ENCODE results near the gene ARHGAP15.
"Not testable (repeated sequence)": the region's sequence is repeated elsewhere in the genome, so short reads cannot be mapped to it uniquely, and the experiment has no call there.

The ARHGAP15 gene

GRCh38 chr2:143128681-143129580 is at the start of gene ARHGAP15:
Gene ARHGAP15, plus strand, starts transcription at chr2:143129419.
- DNase-seq (ENCODE audit: low read depth in 2 of 3, low spot score in 1 of 3): peak; percentile 53 to 63 (median 56)

GRCh38 chr2:143081616-143082015 is 47.6 kb upstream of the ARHGAP15 start:
- DNase-seq (ENCODE audit: low read depth in 2 of 3, low spot score in 1 of 3): no peak

- DNase-seq (ENCODE audit: low read depth in 2 of 3, low spot score in 1 of 3): no peak
Measured at GRCh38 chr2:143083636-143084035, 45.6 kb upstream of the ARHGAP15 start.

- DNase-seq (ENCODE audit: low read depth in 2 of 3, low spot score in 1 of 3): no peak
Measured at GRCh38 chr2:143084462-143084861, 44.8 kb upstream of the ARHGAP15 start.

GRCh38 chr2:143085125-143085784 is 44.0 kb upstream of the ARHGAP15 start:
- DNase-seq (ENCODE audit: low read depth in 2 of 3, low spot score in 1 of 3): no peak

GRCh38 chr2:143087033-143087432 is 42.2 kb upstream of the ARHGAP15 start:
- DNase-seq (ENCODE audit: low read depth in 2 of 3, low spot score in 1 of 3): no peak

GRCh38 chr2:143088388-143088787 is 40.8 kb upstream of the ARHGAP15 start:
- no peak for DNase-seq (ENCODE audit: low read depth in 2 of 3, low spot score in 1 of 3)

GRCh38 chr2:143089520-143089919 is 39.7 kb upstream of the ARHGAP15 start:
- not testable (repeated sequence) for DNase-seq (ENCODE audit: low read depth in 2 of 3, low spot score in 1 of 3)

- peak in 2 of 3 donors; percentile 51 to 58 for DNase-seq (ENCODE audit: low read depth in 2 of 3, low spot score in 1 of 3)
Measured at GRCh38 chr2:143110758-143111428, 18.3 kb upstream of the ARHGAP15 start.

- DNase-seq (ENCODE audit: low read depth in 2 of 3, low spot score in 1 of 3): no peak
Measured at GRCh38 chr2:143117225-143117624, 12.0 kb upstream of the ARHGAP15 start.

GRCh38 chr2:143121079-143121478 is 8.1 kb upstream of the ARHGAP15 start:
- DNase-seq (ENCODE audit: low read depth in 2 of 3, low spot score in 1 of 3): no peak

- no peak for DNase-seq (ENCODE audit: low read depth in 2 of 3, low spot score in 1 of 3)
Measured at GRCh38 chr2:143121957-143122356, 7.3 kb upstream of the ARHGAP15 start.

GRCh38 chr2:143123911-143124310 is 5.3 kb upstream of the ARHGAP15 start:
- no peak for DNase-seq (ENCODE audit: low read depth in 2 of 3, low spot score in 1 of 3)

- no peak for DNase-seq (ENCODE audit: low read depth in 2 of 3, low spot score in 1 of 3)
Measured at GRCh38 chr2:143124445-143124844, 4.8 kb upstream of the ARHGAP15 start.

- DNase-seq (ENCODE audit: low read depth in 2 of 3, low spot score in 1 of 3): no peak
Measured at GRCh38 chr2:143125717-143126116, 3.5 kb upstream of the ARHGAP15 start.

- DNase-seq (ENCODE audit: low read depth in 2 of 3, low spot score in 1 of 3): no peak
Measured at GRCh38 chr2:143132355-143132754, 3.1 kb downstream of the ARHGAP15 start.

GRCh38 chr2:143133783-143134182 is 4.6 kb downstream of the ARHGAP15 start:
- DNase-seq (ENCODE audit: low read depth in 2 of 3, low spot score in 1 of 3): no peak

- DNase-seq (ENCODE audit: low read depth in 2 of 3, low spot score in 1 of 3): no peak
Measured at GRCh38 chr2:143138292-143138691, 9.1 kb downstream of the ARHGAP15 start.

GRCh38 chr2:143139835-143140393 is 10.7 kb downstream of the ARHGAP15 start:
- no peak for DNase-seq (ENCODE audit: low read depth in 2 of 3, low spot score in 1 of 3)

- DNase-seq (ENCODE audit: low read depth in 2 of 3, low spot score in 1 of 3): no peak
Measured at GRCh38 chr2:143140864-143141661, 11.8 kb downstream of the ARHGAP15 start.

- no peak for DNase-seq (ENCODE audit: low read depth in 2 of 3, low spot score in 1 of 3)
Measured at GRCh38 chr2:143142598-143142997, 13.4 kb downstream of the ARHGAP15 start.

Measured in stimulated activated CD4-positive, alpha-beta T cell treated with anti-CD3 and anti-CD28 coated beads, Interleukin-12 subunit alpha, Interleukin-12 subunit beta, amount 100 ng/mL, for 48 hours (primary cell).